Caco-2 (cell line): ENCODE measurements around the gene XAF1. TPM values are rescaled to one million over a fixed set of nuclear protein-coding genes. Genes with fewer than 3 reads are reported as not detected.

Source experiments
- BruUV-seq: library from RNA; stranded (reverse); fragments of 400-500 nt; replicated peaks from 2 replicates; lab custom pipeline; 2021; lab: Mats Ljungman, UMichigan
- CTCF ChIA-PET: fragments of 300-600 bp; sonication (Branson Sonifier 250); formaldehyde crosslinking; loops from one replicate; lab custom pipeline; 2022; ENCODE audit warnings: antibody characterized with exemption; lab: Charles Lee
- POLR2A ChIA-PET: fragments of 300-600 bp; sonication (Branson Sonifier 250); formaldehyde crosslinking; loops from one replicate; lab custom pipeline; 2022; ENCODE audit warnings: antibody characterized with exemption; lab: Charles Lee
- DNase-seq, 2 experiments: peaks; one replicate each; pipeline versions ENCODE4 v3.0.0 to v3.0.0-alpha.2; 2020 to 2022
- H3K27me3 ChIP-seq: replicated peaks from 2 replicates; pipeline ENCODE4 v1.6.0; 2011; ENCODE audit warnings: low read length; ENCODE audit not compliant: control insufficient read depth, insufficient read depth
- H3K36me3 ChIP-seq: 2 replicates; pipeline ENCODE4 v1.5.1; 2011; ENCODE audit warnings: low read length; ENCODE audit not compliant: control insufficient read depth, insufficient read depth
- H3K4me1 ChIP-seq: fragments of 250-450 bp; sonication (Bioruptor Pico); 2 replicates; pipeline ENCODE4 v1.5.1; 2020; ENCODE audit warnings: mild to moderate bottlenecking
- H3K4me3 ChIP-seq: 2 replicates; pipeline ENCODE4 v1.5.1; 2011; ENCODE audit warnings: low read depth, mild to moderate bottlenecking, control low read depth, low read length
- H3K9me3 ChIP-seq: fragments of 250-450 bp; sonication (Bioruptor Pico); 2 replicates; pipeline ENCODE4 v1.5.1; 2020; ENCODE audit warnings: mild to moderate bottlenecking, moderate library complexity
- H3K27ac Mint-ChIP-seq: one replicate; pipeline ENCODE4 v1.8.0; 2022; ENCODE audit warnings: mixed read lengths; ENCODE audit not compliant: unreplicated experiment
- H3K27me3 Mint-ChIP-seq: one replicate; pipeline ENCODE4 v1.8.0; 2022; ENCODE audit warnings: mixed read lengths; ENCODE audit not compliant: insufficient read depth, unreplicated experiment
- H3K36me3 Mint-ChIP-seq: one replicate; pipeline ENCODE4 v1.8.0; 2022; ENCODE audit warnings: mild to moderate bottlenecking, mixed read lengths; ENCODE audit not compliant: insufficient read depth, unreplicated experiment
- H3K4me1 Mint-ChIP-seq: one replicate; pipeline ENCODE4 v1.8.0; 2022; ENCODE audit warnings: low read depth, mixed read lengths; ENCODE audit not compliant: unreplicated experiment
- H3K4me3 Mint-ChIP-seq: one replicate; pipeline ENCODE4 v1.8.0; 2022; ENCODE audit warnings: mild to moderate bottlenecking, moderate library complexity, mixed read lengths; ENCODE audit not compliant: unreplicated experiment
- H3K9me3 Mint-ChIP-seq: one replicate; pipeline ENCODE4 v1.8.0; 2022; ENCODE audit warnings: mixed read lengths; ENCODE audit not compliant: unreplicated experiment
- intact Hi-C: fragments of 100-400 bp; cut with micrococcal nuclease; formaldehyde crosslinking; loops from one replicate; pipeline ENCODE4 v1.10.0; 2022; ENCODE audit not compliant: unreplicated experiment
- total RNA-seq: library from RNA; stranded (reverse); gene quantifications from 2 replicates; pipeline ENCODE4 v1.2.3, GENCODE V29; 2022
- TF ChIP-seq, protein P1 (sequence below), 2 experiments: fragments of 200-600 bp in 1 of 2; IDR thresholded peaks; 1 replicate in 1 of 2; 2 replicates in 1 of 2; pipeline versions ENCODE4 v1.5.1 to v1.8.0; 2011 to 2022; ENCODE audit warnings: antibody characterized with exemption in 1 of 2, control low read depth in 1 of 2, inconsistent platforms in 1 of 2, low read depth in 1 of 2, low read length in 1 of 2, mild to moderate bottlenecking in 1 of 2, moderate library complexity in 1 of 2; ENCODE audit not compliant: insufficient read depth in 1 of 2, severe bottlenecking in 1 of 2, unreplicated experiment in 1 of 2

XAF1 gene
- total RNA-seq, 1 experiment from 2014 or later, result 0.25 TPM

- Mint-ChIP-seq H3K36me3 (no peaks in the 10 kb centered on the region), H3K27ac (no peak overlapping the region), H3K9me3 (no peaks in the 10 kb centered on the region), H3K4me1 (no peaks in the 10 kb centered on the region), H3K27me3 (no peaks in the 10 kb centered on the region), H3K4me3 (no peak overlapping the region)
- Histone ChIP-seq H3K4me3 (no peak overlapping the region), H3K9me3 (no peaks in the 10 kb centered on the region), H3K36me3 (no peaks in the 10 kb centered on the region), H3K27me3 (no peaks in the 10 kb centered on the region), H3K4me1 (no peaks in the 10 kb centered on the region)
- no peak for DNase-seq
- ChIA-PET POLR2A (no interaction called here), CTCF (no interaction called here)
- intact Hi-C loops, result no loop called here
- no TSS peak for BruUV-seq
- TF ChIP-seq, protein P1, sequence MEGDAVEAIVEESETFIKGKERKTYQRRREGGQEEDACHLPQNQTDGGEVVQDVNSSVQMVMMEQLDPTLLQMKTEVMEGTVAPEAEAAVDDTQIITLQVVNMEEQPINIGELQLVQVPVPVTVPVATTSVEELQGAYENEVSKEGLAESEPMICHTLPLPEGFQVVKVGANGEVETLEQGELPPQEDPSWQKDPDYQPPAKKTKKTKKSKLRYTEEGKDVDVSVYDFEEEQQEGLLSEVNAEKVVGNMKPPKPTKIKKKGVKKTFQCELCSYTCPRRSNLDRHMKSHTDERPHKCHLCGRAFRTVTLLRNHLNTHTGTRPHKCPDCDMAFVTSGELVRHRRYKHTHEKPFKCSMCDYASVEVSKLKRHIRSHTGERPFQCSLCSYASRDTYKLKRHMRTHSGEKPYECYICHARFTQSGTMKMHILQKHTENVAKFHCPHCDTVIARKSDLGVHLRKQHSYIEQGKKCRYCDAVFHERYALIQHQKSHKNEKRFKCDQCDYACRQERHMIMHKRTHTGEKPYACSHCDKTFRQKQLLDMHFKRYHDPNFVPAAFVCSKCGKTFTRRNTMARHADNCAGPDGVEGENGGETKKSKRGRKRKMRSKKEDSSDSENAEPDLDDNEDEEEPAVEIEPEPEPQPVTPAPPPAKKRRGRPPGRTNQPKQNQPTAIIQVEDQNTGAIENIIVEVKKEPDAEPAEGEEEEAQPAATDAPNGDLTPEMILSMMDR (IDR thresholded peaks at IDR 0.05; ENCODE audit: insufficient read depth in 1 of 2, low read depth in 1 of 2, low read length in 1 of 2, severe bottlenecking in 1 of 2, unreplicated experiment in 1 of 2), result no peak
These were observed 39.1 kb upstream of the XAF1 start for GRCh38 chr17:6716736-6717135.

GRCh38 chr17:6721744-6722143 is 34.1 kb upstream of the XAF1 start:
- no peaks in the 10 kb centered on the region for H3K9me3 ChIP-seq
- TF ChIP-seq, protein P1 (IDR thresholded peaks at IDR 0.05; ENCODE audit: insufficient read depth in 1 of 2, low read depth in 1 of 2, low read length in 1 of 2, severe bottlenecking in 1 of 2, unreplicated experiment in 1 of 2), result no peak
- intact Hi-C loops, result loop anchor here (2.0 kb wide), 1 partner anchor 55 kb away; no protein-coding TSS in a partner anchor
- H3K4me3 ChIP-seq, result no peak overlapping the region
- no peak overlapping the region for H3K27ac Mint-ChIP-seq
- H3K27me3 ChIP-seq, result no peaks in the 10 kb centered on the region
- H3K36me3 Mint-ChIP-seq, result no peaks in the 10 kb centered on the region
- no peaks in the 10 kb centered on the region for H3K4me1 Mint-ChIP-seq
- H3K4me1 ChIP-seq, result no peaks in the 10 kb centered on the region
- no peak overlapping the region for H3K4me3 Mint-ChIP-seq
- ChIA-PET POLR2A (no interaction called here), CTCF (no interaction called here)
- no TSS peak for BruUV-seq
- H3K36me3 ChIP-seq, result no peaks in the 10 kb centered on the region
- DNase-seq, result no peak
- H3K9me3 Mint-ChIP-seq, result peaks cover 12% of the 10 kb centered on the region
- H3K27me3 Mint-ChIP-seq, result peaks cover 6% of the 10 kb centered on the region

GRCh38 chr17:6724009-6724408 is 31.8 kb upstream of the XAF1 start:
- no peaks in the 10 kb centered on the region for H3K27me3 ChIP-seq
- H3K9me3 ChIP-seq, result no peaks in the 10 kb centered on the region
- no peak overlapping the region for H3K4me3 ChIP-seq
- H3K27ac Mint-ChIP-seq, result no peak overlapping the region
- peaks cover 12% of the 10 kb centered on the region for H3K9me3 Mint-ChIP-seq
- H3K36me3 ChIP-seq, result no peaks in the 10 kb centered on the region
- POLR2A ChIA-PET, result no interaction called here
- TF ChIP-seq, protein P1 (IDR thresholded peaks at IDR 0.05; ENCODE audit: insufficient read depth in 1 of 2, low read depth in 1 of 2, low read length in 1 of 2, severe bottlenecking in 1 of 2, unreplicated experiment in 1 of 2), result no peak
- no peaks in the 10 kb centered on the region for H3K4me1 Mint-ChIP-seq
- no TSS peak for BruUV-seq
- no peak for DNase-seq
- peaks cover 6% of the 10 kb centered on the region for H3K27me3 Mint-ChIP-seq
- H3K36me3 Mint-ChIP-seq, result no peaks in the 10 kb centered on the region
- H3K4me3 Mint-ChIP-seq, result no peak overlapping the region
- H3K4me1 ChIP-seq, result no peaks in the 10 kb centered on the region
- CTCF ChIA-PET, result no interaction called here
- intact Hi-C loops, result no loop called here
